SK-N-SH (cell line): ENCODE measurements around the gene GAL. TPM values are rescaled to one million over a fixed set of nuclear protein-coding genes. Genes with fewer than 3 reads are reported as not detected.
A peak's percentile ranks its signal among the peaks of the same experiment; 100 is the strongest.

Source experiments
- CTCF ChIA-PET: fragments of 300-600, 350-600 bp; formaldehyde crosslinking; extraction: SDS; loops from one replicate; lab custom pipeline; 2021; lab: Yijun Ruan, JAX
- POLR2A ChIA-PET: fragments of 350-600 bp; sonication (Branson Sonifier 250); formaldehyde crosslinking; extraction: SDS; loops from one replicate; lab custom pipeline; 2020; ENCODE audit warnings: antibody characterized with exemption, inconsistent platforms; lab: Yijun Ruan, JAX
- DNase-seq: peaks from one replicate; pipeline ENCODE4 v3.0.0; 2012
- H2AFZ ChIP-seq: fragments of 200-600 bp; sonication (generic); 2 replicates; pipeline ENCODE4 v1.8.1; 2016; ENCODE audit warnings: antibody characterized with exemption, mild to moderate bottlenecking, low read depth
- H3F3A ChIP-seq: fragments of 200-600 bp; sonication (generic); replicated peaks from 2 replicates; pipeline ENCODE3; 2016; ENCODE audit warnings: antibody characterized with exemption, mild to moderate bottlenecking; ENCODE audit not compliant: insufficient read depth
- H3K27ac ChIP-seq, 2 experiments: fragments of 200-500 bp in 1 of 2; fragments of 200-600 bp in 1 of 2; sonication (Bioruptor generic) in 1 of 2; sonication (generic), shearing (Covaris generic) in 1 of 2; 2 replicates each; pipeline versions ENCODE4 v1.5.1 to v1.6.1; 2014 to 2016; ENCODE audit warnings: low read depth in 2 of 2, inconsistent platforms in 1 of 2, low read length in 1 of 2, mild to moderate bottlenecking in 1 of 2, mixed read lengths in 1 of 2
- H3K27me3 ChIP-seq: fragments of 200-600 bp; sonication (generic), shearing (Covaris generic); 2 replicates; pipeline ENCODE4 v1.6.1; 2016; ENCODE audit warnings: mixed run types; ENCODE audit not compliant: insufficient read depth
- H3K36me3 ChIP-seq, 2 experiments: fragments of 200-500 bp in 1 of 2; fragments of 200-600 bp in 1 of 2; sonication (Bioruptor generic) in 1 of 2; sonication (generic) in 1 of 2; replicated peaks in 1 of 2; 2 replicates each; pipeline versions ENCODE3 to v1.5.1; 2014 to 2016; ENCODE audit warnings: low read length in 1 of 2, mild to moderate bottlenecking in 1 of 2; ENCODE audit not compliant: insufficient read depth in 2 of 2, control insufficient read depth in 1 of 2
- H3K4me1 ChIP-seq, 2 experiments: fragments of 200-500 bp in 1 of 2; fragments of 200-600 bp in 1 of 2; sonication (Bioruptor generic) in 1 of 2; sonication (generic), shearing (Covaris generic) in 1 of 2; 2 replicates each; pipeline versions ENCODE4 v1.5.1 to v1.6.1; 2014 to 2016; ENCODE audit warnings: low read depth in 1 of 2, low read length in 1 of 2, mixed run types in 1 of 2; ENCODE audit not compliant: insufficient read depth in 2 of 2, control insufficient read depth in 1 of 2
- H3K4me2 ChIP-seq: fragments of 200-600 bp; sonication (generic), shearing (Covaris generic); 2 replicates; pipeline ENCODE4 v1.6.1; 2017; ENCODE audit warnings: mixed run types
- H3K4me3 ChIP-seq, 2 experiments: fragments of 200-500 bp in 1 of 2; fragments of 200-600 bp in 1 of 2; sonication (Bioruptor generic) in 1 of 2; sonication (generic), shearing (Covaris generic) in 1 of 2; 2 replicates each; pipeline versions ENCODE4 v1.5.1 to v1.8.1; 2014 to 2016; ENCODE audit warnings: low read depth in 2 of 2, inconsistent platforms in 1 of 2, low read length in 1 of 2, mild to moderate bottlenecking in 1 of 2, mixed read lengths in 1 of 2, moderate library complexity in 1 of 2
- H3K79me2 ChIP-seq: fragments of 200-600 bp; sonication (generic); 2 replicates; pipeline ENCODE4 v1.8.1; 2017; ENCODE audit warnings: mild to moderate bottlenecking; ENCODE audit not compliant: insufficient read depth
- H3K9ac ChIP-seq: fragments of 200-600 bp; sonication (generic); 2 replicates; pipeline ENCODE4 v1.6.1; 2017; ENCODE audit warnings: mixed run types
- H3K9me2 ChIP-seq: fragments of 200-600 bp; sonication (generic); 2 replicates; pipeline ENCODE4 v1.6.1; 2017; ENCODE audit warnings: mixed run types
- H3K9me3 ChIP-seq: fragments of 200-600 bp; sonication (generic); 2 replicates; pipeline ENCODE4 v1.6.1; 2017; ENCODE audit warnings: mixed run types, mild to moderate bottlenecking, moderate library complexity
- H4K20me1 ChIP-seq: fragments of 200-600 bp; sonication (generic); 2 replicates; pipeline ENCODE4 v1.6.1; 2017; ENCODE audit warnings: mild to moderate bottlenecking, mixed run types; ENCODE audit not compliant: insufficient read depth
- EZH2phosphoT487 ChIP-seq: fragments of 200-600 bp; sonication (generic); IDR thresholded peaks from 2 replicates; pipeline ENCODE4 v1.6.1; 2017; ENCODE audit warnings: low read depth, mixed run types, mild to moderate bottlenecking, antibody characterized with exemption, moderate library complexity, borderline replicate concordance
- FOXJ3 ChIP-seq: sonication (generic); formaldehyde crosslinking; IDR thresholded peaks from 2 replicates; pipeline ENCODE4 v1.5.1; 2020; ENCODE audit warnings: mild to moderate bottlenecking, missing genetic modification reagents
- GABPA ChIP-seq: IDR thresholded peaks from 2 replicates; pipeline ENCODE4 v1.4.0; 2012; ENCODE audit warnings: low read depth, mild to moderate bottlenecking
- GATA2 ChIP-seq: sonication (generic); formaldehyde crosslinking; IDR thresholded peaks from 2 replicates; pipeline ENCODE4 v1.5.0; 2020; ENCODE audit warnings: mild to moderate bottlenecking, missing genetic modification reagents
- JUND ChIP-seq: IDR thresholded peaks from 2 replicates; pipeline ENCODE4 v1.4.0; 2012
- MEF2A ChIP-seq: IDR thresholded peaks from 2 replicates; pipeline ENCODE4 v1.4.0; 2012; ENCODE audit warnings: low read depth, borderline replicate concordance
- MXI1 ChIP-seq: IDR thresholded peaks from 2 replicates; pipeline ENCODE4 v1.6.1; 2012; ENCODE audit warnings: mild to moderate bottlenecking, low read depth, low read length, improper control_type of control experiment
- NFIC ChIP-seq: IDR thresholded peaks from 2 replicates; pipeline ENCODE4 v1.4.0; 2012; ENCODE audit warnings: borderline replicate concordance
- POLR2AphosphoS5 ChIP-seq: IDR thresholded peaks from 2 replicates; pipeline ENCODE4 v1.6.1; 2012; ENCODE audit warnings: low read depth, low read length
- RXRA ChIP-seq: IDR thresholded peaks from 2 replicates; pipeline ENCODE4 v1.4.0; 2012; ENCODE audit warnings: low read depth, mild to moderate bottlenecking, borderline replicate concordance
- SIN3A ChIP-seq: IDR thresholded peaks from 2 replicates; pipeline ENCODE4 v1.6.1; 2012; ENCODE audit warnings: low read depth, mild to moderate bottlenecking, low read length, moderate library complexity, borderline replicate concordance
- TCF12 ChIP-seq: IDR thresholded peaks from 2 replicates; pipeline ENCODE4 v1.4.0; 2012
- YY1 ChIP-seq: IDR thresholded peaks from 2 replicates; pipeline ENCODE4 v1.4.0; 2012; ENCODE audit warnings: low read depth, mild to moderate bottlenecking
- WGBS: methylation state at CpG from one replicate; pipeline ENCODE4 v1.1.6; 2017; ENCODE audit warnings: low lambda C conversion rate; 5-methylcytosine and 5-hydroxymethylcytosine counted together
- polyA plus RNA-seq, 3 experiments: library from polyadenylated mRNA; depleted of rRNA; stranded (reverse); fragments of >200 nt; gene quantifications; 2 replicates each; pipeline ENCODE4 v1.2.3, GENCODE V29; 2012
- TF ChIP-seq, protein P1 (sequence below): IDR thresholded peaks from 2 replicates; pipeline ENCODE4; 2012
- TF ChIP-seq, protein P2 (sequence below): IDR thresholded peaks from 2 replicates; pipeline ENCODE4 v1.6.1; 2012; ENCODE audit warnings: mild to moderate bottlenecking, low read depth, low read length, moderate library complexity
- TF ChIP-seq, protein P3 (sequence below): IDR thresholded peaks from 2 replicates; pipeline ENCODE4 v1.4.0; 2012; ENCODE audit warnings: low read depth

Gene GAL
- polyA plus RNA-seq, 1 of the 3 experiments (the other 2 are of a cell fraction): 1.8 TPM

DNA sequence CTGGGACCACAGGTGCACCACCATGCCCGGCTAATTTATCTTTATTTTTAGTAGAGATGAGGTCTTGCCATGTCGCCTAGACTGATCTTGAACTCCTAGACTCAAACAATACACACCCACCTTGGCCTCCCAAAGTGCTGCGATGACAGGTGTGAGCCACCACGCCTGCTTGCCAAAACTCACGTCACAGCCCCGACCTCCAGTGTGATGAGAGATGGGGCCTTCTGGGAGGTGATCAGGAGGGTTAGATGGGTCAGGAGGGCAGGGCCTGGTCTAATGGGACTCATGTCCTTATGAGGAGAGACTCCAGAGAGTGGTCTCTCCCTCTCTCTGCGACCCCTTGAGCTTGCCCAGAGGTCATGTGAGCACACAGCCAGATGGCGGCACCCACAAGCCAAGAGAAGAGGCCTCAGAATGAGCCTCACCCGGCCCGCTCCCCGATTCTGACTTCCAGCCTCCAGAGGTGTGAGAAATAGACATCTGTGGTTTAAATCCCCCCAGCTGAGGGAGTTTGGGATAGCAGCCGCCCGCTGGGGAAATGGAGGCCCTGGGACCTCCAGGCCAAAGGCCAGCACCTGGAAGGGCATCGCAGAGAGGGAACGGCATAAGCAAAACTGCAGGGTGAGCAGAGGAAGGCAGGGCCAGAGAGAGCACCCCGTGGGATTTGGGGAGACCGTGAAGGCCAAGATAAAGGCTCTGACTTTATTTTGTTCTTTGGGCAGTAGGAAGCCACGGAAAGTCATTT, 24.1 kb upstream of the GAL start:
- no peaks in the 10 kb centered on the region for H3K9me3 ChIP-seq
- no peaks in the 10 kb centered on the region for H3K36me3 ChIP-seq
- no peaks in the 10 kb centered on the region for H4K20me1 ChIP-seq
- H3K27me3 ChIP-seq: peaks cover 5% of the 10 kb centered on the region; the same call in 1 of the 2 replicates
- H3K79me2 ChIP-seq: no peaks in the 10 kb centered on the region
- TF ChIP-seq NFIC (no peak), RXRA (no peak), SIN3A (no peak)
- TF ChIP-seq, protein P1, sequence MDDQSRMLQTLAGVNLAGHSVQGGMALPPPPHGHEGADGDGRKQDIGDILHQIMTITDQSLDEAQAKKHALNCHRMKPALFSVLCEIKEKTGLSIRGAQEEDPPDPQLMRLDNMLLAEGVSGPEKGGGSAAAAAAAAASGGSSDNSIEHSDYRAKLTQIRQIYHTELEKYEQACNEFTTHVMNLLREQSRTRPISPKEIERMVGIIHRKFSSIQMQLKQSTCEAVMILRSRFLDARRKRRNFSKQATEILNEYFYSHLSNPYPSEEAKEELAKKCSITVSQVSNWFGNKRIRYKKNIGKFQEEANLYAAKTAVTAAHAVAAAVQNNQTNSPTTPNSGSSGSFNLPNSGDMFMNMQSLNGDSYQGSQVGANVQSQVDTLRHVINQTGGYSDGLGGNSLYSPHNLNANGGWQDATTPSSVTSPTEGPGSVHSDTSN: no peak
- whole genome bisulfite sequencing: 91% methylated on average over 18 of the region's 18 CpGs
- H3K9me2 ChIP-seq: no peaks in the 10 kb centered on the region
- DNase-seq: no peak
- H3K4me1 ChIP-seq: peaks cover 10 to 75% of the 10 kb centered on the region in 2 experiments; a peak in 3 of 4 replicates
- H3K4me3 ChIP-seq: no peak overlapping the region
- POLR2A ChIA-PET: interaction anchor here (0.7 kb wide), 1 partner anchor 103 kb away, joined by 3 read pairs; no protein-coding TSS in a partner anchor
- peaks cover 9% of the 10 kb centered on the region for H3F3A ChIP-seq
- H3K9ac ChIP-seq: no peak overlapping the region
- CTCF ChIA-PET: interaction anchor here (1.4 to 1.7 kb wide), 2 partner anchors 28 to 50 kb away, joined by 3 to 4 read pairs; no protein-coding TSS in a partner anchor
- H3K4me2 ChIP-seq: no peak overlapping the region
- H2AFZ ChIP-seq: no peak overlapping the region
- H3K27ac ChIP-seq: peak overlapping the region in 1 of 2 experiments; percentile 99; a peak in 2 of 4 replicates

DNA sequence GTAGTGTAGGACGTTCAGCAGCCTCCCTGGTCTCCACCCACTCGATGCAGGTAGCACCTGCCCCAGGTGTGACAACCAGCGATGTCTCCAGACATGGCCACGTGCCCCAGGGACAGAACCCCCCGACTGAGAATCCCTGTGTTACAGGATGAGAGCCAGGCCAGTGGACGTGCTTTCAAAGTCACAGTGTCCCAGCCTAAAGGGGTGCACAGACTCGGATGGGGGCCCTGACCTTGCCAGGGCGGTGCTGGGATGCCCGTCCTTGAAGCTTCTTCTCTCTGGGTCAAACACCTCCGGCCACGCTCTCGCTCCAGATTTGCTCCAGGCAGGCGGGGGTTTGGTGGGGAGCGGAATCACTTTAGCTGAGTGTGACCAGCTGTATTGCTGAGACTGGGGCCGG, 23.3 kb upstream of the GAL start:
- CTCF ChIA-PET: interaction anchor here (0.6 to 1.9 kb wide), 4 partner anchors 17 to 146 kb away, joined by 3 to 5 read pairs (median 3); no protein-coding TSS in a partner anchor
- TF ChIP-seq MXI1 (no peak), TCF12 (no peak), NFIC (no peak), JUND (no peak), YY1 (no peak), EZH2phosphoT487 (no peak), RXRA (no peak), MEF2A (no peak), GABPA (no peak), POLR2AphosphoS5 (no peak), FOXJ3 (no peak), GATA2 (no peak)
- TF ChIP-seq, protein P2, sequence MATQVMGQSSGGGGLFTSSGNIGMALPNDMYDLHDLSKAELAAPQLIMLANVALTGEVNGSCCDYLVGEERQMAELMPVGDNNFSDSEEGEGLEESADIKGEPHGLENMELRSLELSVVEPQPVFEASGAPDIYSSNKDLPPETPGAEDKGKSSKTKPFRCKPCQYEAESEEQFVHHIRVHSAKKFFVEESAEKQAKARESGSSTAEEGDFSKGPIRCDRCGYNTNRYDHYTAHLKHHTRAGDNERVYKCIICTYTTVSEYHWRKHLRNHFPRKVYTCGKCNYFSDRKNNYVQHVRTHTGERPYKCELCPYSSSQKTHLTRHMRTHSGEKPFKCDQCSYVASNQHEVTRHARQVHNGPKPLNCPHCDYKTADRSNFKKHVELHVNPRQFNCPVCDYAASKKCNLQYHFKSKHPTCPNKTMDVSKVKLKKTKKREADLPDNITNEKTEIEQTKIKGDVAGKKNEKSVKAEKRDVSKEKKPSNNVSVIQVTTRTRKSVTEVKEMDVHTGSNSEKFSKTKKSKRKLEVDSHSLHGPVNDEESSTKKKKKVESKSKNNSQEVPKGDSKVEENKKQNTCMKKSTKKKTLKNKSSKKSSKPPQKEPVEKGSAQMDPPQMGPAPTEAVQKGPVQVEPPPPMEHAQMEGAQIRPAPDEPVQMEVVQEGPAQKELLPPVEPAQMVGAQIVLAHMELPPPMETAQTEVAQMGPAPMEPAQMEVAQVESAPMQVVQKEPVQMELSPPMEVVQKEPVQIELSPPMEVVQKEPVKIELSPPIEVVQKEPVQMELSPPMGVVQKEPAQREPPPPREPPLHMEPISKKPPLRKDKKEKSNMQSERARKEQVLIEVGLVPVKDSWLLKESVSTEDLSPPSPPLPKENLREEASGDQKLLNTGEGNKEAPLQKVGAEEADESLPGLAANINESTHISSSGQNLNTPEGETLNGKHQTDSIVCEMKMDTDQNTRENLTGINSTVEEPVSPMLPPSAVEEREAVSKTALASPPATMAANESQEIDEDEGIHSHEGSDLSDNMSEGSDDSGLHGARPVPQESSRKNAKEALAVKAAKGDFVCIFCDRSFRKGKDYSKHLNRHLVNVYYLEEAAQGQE: no peak
- TF ChIP-seq, protein P1: no peak
- TF ChIP-seq, protein P3, sequence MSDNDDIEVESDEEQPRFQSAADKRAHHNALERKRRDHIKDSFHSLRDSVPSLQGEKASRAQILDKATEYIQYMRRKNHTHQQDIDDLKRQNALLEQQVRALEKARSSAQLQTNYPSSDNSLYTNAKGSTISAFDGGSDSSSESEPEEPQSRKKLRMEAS: no peak
- POLR2A ChIA-PET: no interaction called here

More for the DNA sequence above, 23.3 kb upstream of the GAL start:
- no peak overlapping the region for H3K4me2 ChIP-seq
- no peaks in the 10 kb centered on the region for H3K9me3 ChIP-seq
- H3K4me1 ChIP-seq: peaks cover 10 to 75% of the 10 kb centered on the region in 2 experiments; a peak in 3 of 4 replicates
- peaks cover 9% of the 10 kb centered on the region for H3F3A ChIP-seq
- H3K9ac ChIP-seq: no peak overlapping the region
- H3K36me3 ChIP-seq: no peaks in the 10 kb centered on the region
- DNase-seq: no peak
- WGBS: 84% methylated on average over 8 of the region's 15 CpGs
- H3K27ac ChIP-seq: peak overlapping the region in 1 of 2 experiments; percentile 99; a peak in 2 of 4 replicates
- H3K9me2 ChIP-seq: no peaks in the 10 kb centered on the region
- H3K79me2 ChIP-seq: no peaks in the 10 kb centered on the region
- H3K4me3 ChIP-seq: no peak overlapping the region
- H4K20me1 ChIP-seq: no peaks in the 10 kb centered on the region
- H3K27me3 ChIP-seq: peaks cover 9% of the 10 kb centered on the region; the same call in 1 of the 2 replicates
- H2AFZ ChIP-seq: no peak overlapping the region
